Subcutaneous abdominal adipose tissue (tissue), 5 donors: ENCODE data around the gene MGMT.

Experiments
- H3K27ac ChIP-seq: one replicate; pipeline ENCODE4 v1.7.0; 2013; ENCODE audit warnings: low read depth, mild to moderate bottlenecking, inconsistent platforms, low read length, moderate library complexity
- H3K27me3 ChIP-seq, 5 donors: one replicate each; pipeline ENCODE4 v1.7.0; 2013; ENCODE audit warnings: low read length in 5 of 5, inconsistent platforms in 1 of 5; ENCODE audit not compliant: control insufficient read depth in 5 of 5, insufficient read depth in 4 of 5
- H3K36me3 ChIP-seq, 5 donors: one replicate each; pipeline ENCODE4 v1.7.0; 2013; ENCODE audit warnings: low read length in 5 of 5; ENCODE audit not compliant: control insufficient read depth in 5 of 5, insufficient read depth in 5 of 5
- H3K4me1 ChIP-seq, 5 donors: one replicate each; pipeline ENCODE4 v1.7.0; 2013; ENCODE audit warnings: low read length in 5 of 5, mild to moderate bottlenecking in 3 of 5, moderate library complexity in 1 of 5; ENCODE audit not compliant: control insufficient read depth in 5 of 5, insufficient read depth in 5 of 5
- H3K4me3 ChIP-seq, 5 donors: one replicate each; pipeline ENCODE4 v1.7.0; 2013; ENCODE audit warnings: low read length in 5 of 5, low read depth in 1 of 5
- H3K9ac ChIP-seq, 5 donors: one replicate each; pipeline ENCODE4 v1.7.0; 2013; ENCODE audit warnings: low read length in 5 of 5, mild to moderate bottlenecking in 4 of 5, moderate library complexity in 3 of 5
- H3K9me3 ChIP-seq, 5 donors: one replicate each; pipeline ENCODE4 v1.7.0; 2013; ENCODE audit warnings: low read length in 5 of 5; ENCODE audit not compliant: control insufficient read depth in 5 of 5
- donor health status: healthy.
- donor health status: healthy.
- donor health status: healthy.
- donor health status: healthy.
- donor health status: healthy.

MGMT gene

DNA sequence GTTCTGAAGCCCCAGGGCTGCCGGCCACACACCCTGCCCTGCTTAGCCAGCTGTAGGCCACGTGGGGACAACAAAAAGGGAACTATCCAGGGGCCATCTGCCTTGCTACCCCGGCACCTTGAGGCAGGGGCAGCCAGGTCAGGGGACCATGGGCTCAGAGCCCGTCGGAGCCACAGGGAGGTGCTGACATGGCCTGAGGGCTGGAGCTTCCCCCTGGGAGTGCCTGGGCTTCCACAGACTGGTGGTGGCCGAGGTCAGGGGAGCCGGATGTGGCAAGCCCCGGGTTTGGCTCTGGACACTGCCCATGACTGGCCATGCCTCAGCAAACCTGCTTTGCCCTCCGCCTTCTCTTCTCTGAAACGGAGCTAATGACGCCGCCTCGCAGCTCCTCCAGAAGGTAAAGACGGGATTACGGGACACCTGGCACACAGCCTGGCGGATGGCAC, 318.5 kb downstream of the MGMT start:
- Histone ChIP-seq H3K4me1 (no peaks in the 10 kb centered on the region), H3K27me3 (no peaks in the 10 kb centered on the region), H3K27ac (no peak overlapping the region), H3K36me3 (no peaks in the 10 kb centered on the region), H3K9me3 (peaks cover 0 to 8% (median 0%) of the 10 kb centered on the region in 5 donors), H3K9ac (no peak overlapping the region), H3K4me3 (no peak overlapping the region)

DNA sequence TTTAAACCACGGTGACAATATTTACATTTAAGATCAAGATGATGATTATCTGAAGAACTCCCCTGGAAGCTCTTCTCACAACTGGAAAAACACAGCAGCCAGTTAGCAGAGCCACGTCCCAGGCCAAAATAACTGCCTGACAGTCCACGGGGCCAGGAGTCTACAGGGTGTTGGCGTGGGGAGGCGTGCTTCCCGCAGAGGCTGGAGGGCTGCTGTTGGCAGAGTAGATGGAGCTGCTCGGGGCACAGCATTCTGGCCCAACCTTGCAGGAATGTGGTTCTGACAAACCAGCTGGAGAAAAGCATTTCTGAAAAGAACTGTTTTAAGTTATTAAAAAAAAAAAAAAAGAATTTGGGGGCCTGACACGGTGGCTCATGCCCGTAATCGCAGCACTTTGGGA, 319.2 kb downstream of the MGMT start:
- Histone ChIP-seq H3K27ac (no peak overlapping the region), H3K9ac (no peak overlapping the region), H3K36me3 (no peaks in the 10 kb centered on the region), H3K4me3 (no peak overlapping the region), H3K9me3 (peaks cover 0 to 8% (median 0%) of the 10 kb centered on the region in 5 donors), H3K4me1 (peaks cover 0 to under 1% (median 0%) of the 10 kb centered on the region in 5 donors), H3K27me3 (no peaks in the 10 kb centered on the region)

DNA sequence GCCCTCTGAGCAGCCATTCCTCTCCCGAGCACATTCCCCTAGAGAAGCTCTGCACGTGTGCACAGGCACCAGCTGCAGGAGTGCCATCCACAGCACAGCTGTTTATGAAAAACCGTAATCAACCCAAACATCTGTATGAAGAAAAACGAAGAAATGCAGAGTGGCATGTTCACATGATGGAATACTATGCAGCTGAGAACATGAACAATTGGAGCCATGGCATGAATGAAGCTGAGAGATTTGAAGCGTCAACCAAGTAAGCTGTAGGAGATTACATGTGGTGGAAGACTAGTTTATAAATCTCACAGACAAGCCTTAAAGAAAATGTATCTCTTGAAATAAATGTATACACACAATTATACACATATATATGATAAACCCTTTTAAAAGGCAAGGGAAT, 320.5 kb downstream of the MGMT start:
- H3K27ac ChIP-seq, result no peak overlapping the region
- no peaks in the 10 kb centered on the region for H3K36me3 ChIP-seq
- no peaks in the 10 kb centered on the region for H3K27me3 ChIP-seq
- peaks cover 0 to 10% (median 7%) of the 10 kb centered on the region in 5 donors for H3K4me1 ChIP-seq
- peaks cover 0 to 8% (median 0%) of the 10 kb centered on the region in 5 donors for H3K9me3 ChIP-seq
- no peak overlapping the region for H3K9ac ChIP-seq
- H3K4me3 ChIP-seq, result no peak overlapping the region

DNA sequence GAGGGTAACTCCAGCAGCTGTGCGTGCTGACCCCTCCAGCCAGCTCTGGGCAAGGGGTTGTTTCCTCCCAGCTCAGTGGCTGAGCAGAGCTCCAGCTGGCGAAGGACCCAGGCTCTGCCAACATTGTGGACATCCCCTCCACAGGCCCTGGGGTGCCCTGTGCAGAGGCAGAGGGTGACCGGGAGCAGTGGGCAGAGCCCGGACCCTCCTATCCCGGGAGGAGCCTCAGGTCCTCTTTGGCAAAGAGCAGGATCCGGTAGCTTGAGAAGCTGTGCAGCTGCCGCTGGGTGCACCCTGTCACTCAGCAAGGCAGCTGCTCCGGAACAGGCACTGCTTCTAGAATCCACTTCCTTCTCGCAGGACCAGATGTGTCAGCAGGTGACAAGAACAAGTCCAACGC, 321.2 kb downstream of the MGMT start:
- H3K9ac ChIP-seq, result no peak overlapping the region
- H3K36me3 ChIP-seq, result peaks cover 0 to 2% (median 0%) of the 10 kb centered on the region in 5 donors
- H3K4me3 ChIP-seq, result no peak overlapping the region
- H3K4me1 ChIP-seq, result peaks cover 0 to 13% (median 10%) of the 10 kb centered on the region in 5 donors
- no peaks in the 10 kb centered on the region for H3K27me3 ChIP-seq
- H3K9me3 ChIP-seq, result peaks cover 0 to 10% (median 0%) of the 10 kb centered on the region in 5 donors
- no peak overlapping the region for H3K27ac ChIP-seq

DNA sequence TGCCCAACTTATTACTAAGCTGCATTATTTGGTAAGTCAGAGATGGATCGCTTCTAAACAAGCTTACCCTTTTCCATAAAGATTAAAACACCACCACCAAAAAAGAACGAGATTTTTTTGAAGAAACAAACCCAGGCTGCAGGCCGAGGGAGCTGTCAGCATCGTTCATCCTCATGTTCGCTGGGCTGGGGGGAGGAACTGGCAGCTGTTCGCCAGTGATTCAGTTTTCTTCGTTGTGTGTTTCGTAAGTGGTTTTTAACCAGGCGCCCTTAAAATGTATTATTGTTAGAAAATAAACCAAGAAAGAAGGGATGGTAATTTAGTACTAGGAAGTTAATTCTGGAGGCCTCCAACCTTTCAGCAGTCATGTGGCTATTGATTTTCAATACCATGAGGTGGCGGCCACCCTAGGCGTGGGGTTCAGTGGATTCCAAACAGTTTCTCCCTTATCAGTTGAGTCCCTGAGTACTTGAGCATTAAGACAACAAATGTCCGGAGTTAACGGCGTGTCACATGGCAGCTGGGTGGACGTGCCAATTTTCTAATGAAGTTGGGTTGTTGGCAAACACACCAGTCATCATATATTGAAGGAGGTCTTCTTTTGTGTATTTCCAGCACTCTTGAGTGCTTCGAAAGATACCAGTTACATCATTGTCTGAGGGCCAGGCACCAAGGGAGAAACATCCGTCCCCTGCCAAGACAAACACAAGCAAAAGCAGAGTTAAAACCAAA, 323.8 kb downstream of the MGMT start:
- Histone ChIP-seq H3K27me3 (peaks cover 0 to 3% (median 0%) of the 10 kb centered on the region in 5 donors), H3K4me3 (no peak overlapping the region), H3K4me1 (peaks cover 0 to 13% (median 10%) of the 10 kb centered on the region in 5 donors), H3K36me3 (peaks cover 0 to 2% (median 0%) of the 10 kb centered on the region in 5 donors), H3K9me3 (peaks cover 0 to 10% (median 0%) of the 10 kb centered on the region in 5 donors), H3K27ac (no peak overlapping the region), H3K9ac (no peak overlapping the region)

DNA sequence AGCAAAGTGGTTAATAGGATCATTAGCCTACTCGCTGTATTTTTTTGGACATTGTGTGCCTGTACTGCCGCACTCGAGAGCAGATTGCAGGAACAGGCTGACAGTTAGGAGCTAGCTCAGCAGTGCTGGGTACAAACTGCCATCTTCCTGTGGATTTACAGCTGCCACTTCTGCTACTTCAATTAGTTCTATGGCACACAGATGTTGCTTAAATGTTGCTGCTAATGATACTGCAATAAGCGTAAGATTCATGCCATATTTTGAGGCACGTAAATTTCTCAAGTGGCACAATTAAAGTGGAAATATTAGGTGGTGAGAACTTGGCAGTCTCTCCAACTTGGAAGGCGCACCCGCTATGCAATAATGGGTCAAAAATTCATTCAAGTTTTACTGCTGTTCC, 325.1 kb downstream of the MGMT start:
- Histone ChIP-seq H3K36me3 (peaks cover 0 to 2% (median 0%) of the 10 kb centered on the region in 5 donors), H3K27ac (no peak overlapping the region), H3K9ac (no peak overlapping the region), H3K9me3 (peaks cover 0 to 7% (median 0%) of the 10 kb centered on the region in 5 donors), H3K4me3 (no peak overlapping the region), H3K4me1 (peaks cover 0 to 13% (median 10%) of the 10 kb centered on the region in 5 donors), H3K27me3 (peaks cover 0 to 3% (median 0%) of the 10 kb centered on the region in 5 donors)

DNA sequence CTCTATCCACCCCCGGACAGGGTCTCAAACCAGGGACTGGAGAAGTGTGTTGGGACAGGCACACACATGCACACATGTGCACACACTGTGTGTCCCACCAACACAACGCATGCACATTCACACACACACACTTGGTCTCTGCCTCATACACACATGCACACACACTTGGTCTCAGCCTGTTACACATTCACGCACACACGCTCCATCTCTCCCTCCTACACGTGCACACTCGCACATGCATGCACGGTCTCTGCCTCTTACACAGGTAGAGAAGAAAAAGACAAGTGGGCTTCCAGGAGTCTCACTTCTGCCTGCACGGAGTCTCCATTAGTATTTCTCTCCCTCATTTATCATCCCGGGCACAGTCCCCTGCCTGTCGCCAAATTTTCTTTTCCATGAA, 325.8 kb downstream of the MGMT start:
- H3K27me3 ChIP-seq, result peaks cover 0 to 3% (median 0%) of the 10 kb centered on the region in 5 donors
- no peak overlapping the region for H3K4me3 ChIP-seq
- peaks cover 0 to 2% (median 0%) of the 10 kb centered on the region in 5 donors for H3K36me3 ChIP-seq
- H3K9ac ChIP-seq, result no peak overlapping the region
- peaks cover 0 to 13% (median 10%) of the 10 kb centered on the region in 5 donors for H3K4me1 ChIP-seq
- H3K27ac ChIP-seq, result no peak overlapping the region
- H3K9me3 ChIP-seq, result peaks cover 0 to 4% (median 0%) of the 10 kb centered on the region in 5 donors

DNA sequence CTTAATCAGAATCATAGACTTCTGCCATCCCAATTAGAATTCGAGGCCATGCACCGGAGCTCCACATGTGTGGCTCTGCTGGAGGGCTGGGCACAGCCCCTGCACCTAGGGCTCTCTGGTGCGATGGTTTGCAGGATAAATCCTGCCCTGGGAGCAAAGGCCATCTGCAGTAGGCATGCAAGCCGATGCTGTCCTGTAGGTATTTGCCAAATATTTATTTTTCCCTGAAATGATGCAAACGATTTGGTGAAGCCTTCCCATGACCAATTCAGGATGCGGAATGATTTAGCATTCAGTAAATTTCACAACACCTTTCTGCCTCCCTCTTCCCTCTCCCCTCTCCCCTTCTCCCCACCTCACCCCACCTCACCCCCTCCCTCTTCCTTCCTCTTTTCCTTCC, 326.4 kb downstream of the MGMT start:
- H3K9me3 ChIP-seq, result peaks cover 0 to 4% (median 0%) of the 10 kb centered on the region in 5 donors
- H3K9ac ChIP-seq, result no peak overlapping the region

DNA sequence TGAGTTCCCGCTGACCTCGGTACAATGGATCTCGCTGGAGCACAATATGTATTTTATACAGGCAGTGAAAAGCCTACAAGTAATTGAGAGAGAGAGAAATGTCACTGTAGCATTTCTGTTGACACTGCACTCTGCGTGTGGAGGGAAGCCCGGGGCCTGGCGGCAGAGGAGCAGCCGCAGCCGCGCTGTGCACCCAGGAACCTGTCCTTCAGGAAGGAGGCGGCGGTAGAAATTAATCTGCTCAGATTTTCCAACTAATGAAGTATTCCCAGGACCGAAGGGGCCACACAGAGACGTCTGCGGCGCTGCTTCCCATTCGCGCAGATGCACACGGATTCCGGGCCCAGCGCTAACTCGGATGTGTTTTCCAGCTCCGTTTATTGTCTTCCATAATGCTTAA, 327.0 kb downstream of the MGMT start:
- Histone ChIP-seq H3K27ac (no peak overlapping the region), H3K4me3 (no peak overlapping the region), H3K4me1 (peaks cover 0 to 13% (median 10%) of the 10 kb centered on the region in 5 donors), H3K9ac (no peak overlapping the region), H3K9me3 (peaks cover 0 to 4% (median 0%) of the 10 kb centered on the region in 5 donors), H3K36me3 (peaks cover 0 to 2% (median 0%) of the 10 kb centered on the region in 5 donors), H3K27me3 (peaks cover 0 to 3% (median 0%) of the 10 kb centered on the region in 5 donors)

More for the DNA sequence above, 326.4 kb downstream of the MGMT start:
- no peak overlapping the region for H3K4me3 ChIP-seq
- no peak overlapping the region for H3K27ac ChIP-seq
- peaks cover 0 to 3% (median 0%) of the 10 kb centered on the region in 5 donors for H3K27me3 ChIP-seq
- peaks cover 0 to 13% (median 10%) of the 10 kb centered on the region in 5 donors for H3K4me1 ChIP-seq
- peaks cover 0 to 2% (median 0%) of the 10 kb centered on the region in 5 donors for H3K36me3 ChIP-seq

DNA sequence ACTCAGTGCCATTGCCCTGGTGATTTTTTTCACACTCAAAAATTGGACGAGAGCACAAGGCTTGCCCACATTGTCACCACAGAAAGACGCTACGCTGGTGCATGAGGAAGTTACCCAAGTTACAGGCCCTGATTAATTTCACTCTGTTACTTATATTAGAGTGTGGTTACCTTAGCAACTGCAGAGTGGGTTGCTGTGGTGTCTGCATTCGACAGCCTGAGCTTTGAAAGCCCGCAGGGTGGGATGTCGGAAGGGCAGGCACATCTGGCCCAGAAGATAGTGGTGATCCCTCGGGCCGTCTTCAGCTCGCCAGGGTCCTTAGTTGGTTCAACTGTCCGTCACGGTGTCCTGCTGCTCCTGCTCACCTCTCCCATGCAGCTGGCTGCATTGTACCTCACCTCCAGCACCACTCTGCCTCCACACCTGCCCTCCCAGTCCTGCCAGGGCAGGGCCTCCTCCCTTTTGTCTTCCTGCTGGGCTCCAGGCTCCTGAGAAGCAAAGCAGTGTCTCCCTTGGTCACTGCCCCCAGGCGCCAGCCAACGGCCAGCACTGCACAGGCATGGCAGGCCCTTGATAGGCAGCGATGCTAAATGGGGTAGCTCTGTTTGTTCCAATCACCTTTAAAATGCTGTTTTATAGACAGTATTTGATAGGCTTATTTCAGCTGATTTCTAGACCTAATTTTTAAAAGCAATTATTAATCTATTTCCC, 329.8 kb downstream of the MGMT start:
- Histone ChIP-seq H3K9me3 (peaks cover 0 to 4% (median 0%) of the 10 kb centered on the region in 5 donors), H3K4me1 (peaks cover 0 to 14% (median 9%) of the 10 kb centered on the region in 5 donors), H3K4me3 (no peak overlapping the region), H3K9ac (no peak overlapping the region), H3K27ac (no peak overlapping the region), H3K27me3 (peaks cover 0 to 3% (median 0%) of the 10 kb centered on the region in 5 donors), H3K36me3 (peaks cover 0 to 2% (median 0%) of the 10 kb centered on the region in 5 donors)
